Epidermal melanocyte (primary cell): ENCODE results near the gene R3HCC1L.

ENCODE experiments used
- DNase-seq: peaks from one replicate; pipeline ENCODE4 v3.0.0; 2011; ENCODE audit warnings: low spot score; ENCODE audit not compliant: insufficient read length

Gene R3HCC1L

GRCh38 chr10:98134431-98135221 lies at the start of gene R3HCC1L:
TSS of gene R3HCC1L (plus strand) at chr10:98134657. CDS start at chr10:98208115, 73,458 bp downstream.
- peak; percentile 66 for DNase-seq

GRCh38 chr10:98085238-98085637 lies 49.2 kb upstream of the R3HCC1L start:
- no peak for DNase-seq

DNA sequence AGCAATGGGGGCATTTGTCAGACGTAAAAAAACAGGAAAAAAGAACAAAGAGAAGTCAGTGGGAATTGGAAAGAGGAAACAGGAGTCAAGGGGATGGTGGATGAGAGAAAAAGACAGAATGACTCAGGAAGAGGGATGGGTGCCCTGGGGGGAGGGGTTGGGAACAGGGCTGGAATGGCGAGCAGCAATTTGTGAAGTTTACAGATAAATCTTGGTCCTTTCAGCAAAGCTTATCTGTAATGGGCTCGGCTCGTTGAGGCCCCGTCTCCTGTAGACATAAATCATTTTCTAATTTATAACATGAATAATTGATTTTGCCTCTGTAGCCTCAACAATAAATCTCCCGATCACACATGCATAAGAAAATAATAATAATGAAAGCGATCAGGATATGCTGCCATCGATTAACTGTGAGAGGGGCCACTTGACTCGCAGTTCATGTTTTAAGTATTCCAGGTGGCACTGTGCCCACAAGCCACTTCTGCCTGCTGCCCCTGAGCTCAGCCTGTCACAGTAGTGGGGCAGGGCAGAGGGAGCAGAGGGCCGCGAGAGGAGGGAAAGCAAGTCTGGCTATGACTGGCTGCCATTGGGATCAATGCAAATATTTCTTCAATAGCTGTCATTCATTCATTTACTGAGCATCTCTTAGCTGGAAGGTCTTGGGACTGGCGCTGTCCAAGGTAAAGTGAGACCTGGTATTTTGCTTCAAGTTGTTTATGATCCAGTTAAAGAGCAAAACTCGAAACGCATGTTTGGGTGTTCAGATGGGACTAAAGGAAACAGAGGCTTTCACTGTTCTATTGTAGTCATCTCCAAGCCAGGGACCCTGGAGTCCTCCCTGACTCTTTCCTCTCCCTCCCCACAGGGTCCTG lies 47.4 kb upstream of the R3HCC1L start:
- no peak for DNase-seq

- DNase-seq, result no peak
Observed at GRCh38 chr10:98088186-98088971, 46.1 kb upstream of the R3HCC1L start.

DNA sequence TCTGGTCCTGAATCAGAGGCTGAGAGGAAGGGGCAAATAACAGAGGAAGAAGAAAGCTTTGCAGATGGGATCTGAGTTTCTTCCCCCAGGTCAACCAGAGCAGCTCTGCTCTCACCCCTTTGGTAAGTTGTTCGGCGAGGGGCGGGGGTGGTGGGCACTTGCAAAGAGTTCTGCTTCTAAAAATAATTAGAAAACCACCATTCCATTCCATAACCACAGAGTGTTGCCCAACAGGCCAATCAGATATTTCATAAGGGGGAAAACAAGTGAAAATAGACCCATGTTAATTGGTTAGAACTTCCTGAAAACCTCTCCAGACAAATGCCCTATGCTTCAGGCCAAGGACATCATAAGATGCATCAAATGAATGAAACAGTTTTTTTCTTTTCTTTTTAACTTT lies 43.6 kb upstream of the R3HCC1L start:
- DNase-seq, result no peak

DNA sequence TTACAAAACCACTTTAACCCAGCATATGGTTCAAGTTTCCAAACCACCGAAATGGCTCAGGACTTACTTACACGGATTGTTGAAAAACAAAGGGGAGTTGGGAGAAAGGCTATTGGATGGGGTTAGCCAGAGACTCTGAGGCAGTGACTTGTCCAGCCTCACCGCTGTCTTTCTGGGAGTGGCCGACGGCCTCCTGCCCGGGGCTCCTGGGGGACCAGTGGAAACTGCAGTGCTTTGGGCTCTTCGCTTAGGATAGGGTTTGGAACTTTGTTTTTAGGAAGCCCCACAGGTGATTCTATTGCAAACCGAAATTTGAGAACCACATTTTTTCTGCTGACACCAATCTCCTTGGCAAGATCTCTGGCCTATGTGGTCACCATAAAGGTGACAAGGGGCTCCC lies 38.1 kb upstream of the R3HCC1L start:
- no peak for DNase-seq

- no peak for DNase-seq
Observed at GRCh38 chr10:98096731-98097130, 37.7 kb upstream of the R3HCC1L start.

- no peak for DNase-seq
Observed at GRCh38 chr10:98097175-98097574, 37.3 kb upstream of the R3HCC1L start.

DNA sequence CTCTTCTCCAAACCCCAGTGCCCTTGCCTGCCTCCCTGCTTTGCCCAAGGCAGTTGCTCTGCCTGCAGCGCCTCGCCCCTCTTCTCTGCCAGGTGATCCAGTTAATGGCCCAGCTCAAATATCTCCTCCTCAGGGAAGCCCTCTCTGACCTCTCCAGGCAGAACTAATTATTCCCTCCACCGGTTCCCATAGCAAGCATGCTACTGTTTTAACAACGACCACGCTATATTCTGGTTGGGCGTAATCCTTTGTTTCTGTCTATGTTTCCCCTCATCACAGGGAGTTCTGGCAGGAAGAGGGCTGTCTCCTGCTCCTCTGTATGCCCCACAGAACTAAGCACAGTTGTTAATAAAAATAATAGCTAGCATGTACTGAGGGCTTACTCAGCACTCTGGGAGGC lies 36.8 kb upstream of the R3HCC1L start:
- DNase-seq, result no peak

- no peak for DNase-seq
Observed at GRCh38 chr10:98098247-98098646, 36.2 kb upstream of the R3HCC1L start.

DNA sequence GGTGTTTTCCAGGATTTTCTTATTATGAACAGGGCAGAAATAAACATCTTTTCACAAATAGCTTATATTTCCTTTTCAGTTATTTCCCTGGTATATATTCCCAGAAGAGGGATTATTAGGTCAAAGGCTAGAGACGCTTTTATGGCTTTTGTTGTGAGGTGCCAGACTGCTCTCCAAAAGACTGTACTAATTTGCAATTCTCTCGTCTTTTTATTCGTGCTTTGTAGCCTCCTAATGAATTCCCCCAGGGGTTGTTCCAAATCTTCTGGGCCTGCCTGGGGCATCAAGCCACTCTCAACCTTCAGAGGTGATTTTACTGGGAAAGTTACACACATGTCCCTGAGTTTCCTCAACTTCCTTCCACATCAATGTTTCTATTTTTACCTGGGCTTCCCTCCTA lies 34.0 kb upstream of the R3HCC1L start:
- DNase-seq, result no peak

- DNase-seq, result no peak
Observed at GRCh38 chr10:98101366-98101765, 33.1 kb upstream of the R3HCC1L start.

DNA sequence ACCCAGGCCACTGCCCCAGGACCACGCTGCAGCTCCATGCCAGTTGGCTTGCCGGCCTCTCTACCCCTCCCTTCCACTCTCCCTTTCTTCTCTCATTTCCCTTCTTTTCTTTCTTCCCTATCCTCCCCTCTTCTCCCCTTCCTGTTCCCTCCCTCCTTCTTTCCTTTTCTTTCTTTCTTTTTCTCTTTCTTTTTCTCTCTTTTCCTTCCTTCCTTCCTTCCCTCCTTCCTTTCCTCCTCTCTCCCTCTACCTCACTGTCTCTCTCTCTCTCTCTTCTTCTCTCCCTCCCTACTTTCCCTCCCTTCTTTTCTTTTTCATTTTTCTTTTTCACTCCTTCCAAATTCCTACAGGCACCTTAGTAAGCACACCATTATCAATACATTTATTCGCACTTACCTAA lies 30.3 kb upstream of the R3HCC1L start:
- DNase-seq, result no peak

DNA sequence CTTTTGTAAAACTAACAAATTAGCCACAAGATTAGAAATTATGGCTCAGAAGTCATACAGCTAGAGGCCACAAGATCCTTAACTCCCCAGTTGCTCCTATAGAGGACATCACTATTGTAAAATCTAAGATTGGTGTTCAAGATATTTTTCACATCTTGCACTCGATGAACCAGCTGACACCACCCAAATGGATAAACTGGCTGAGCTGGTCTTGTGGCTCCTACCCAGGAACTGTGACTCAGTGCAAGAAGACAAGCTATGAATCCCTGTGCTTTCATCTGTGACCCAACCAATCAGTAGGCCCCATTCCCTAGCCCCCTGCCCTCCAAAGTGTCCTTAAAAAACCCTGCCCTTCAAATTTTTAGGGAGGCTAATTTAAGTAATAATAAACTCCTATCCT lies 27.9 kb upstream of the R3HCC1L start:
- DNase-seq, result no peak

DNA sequence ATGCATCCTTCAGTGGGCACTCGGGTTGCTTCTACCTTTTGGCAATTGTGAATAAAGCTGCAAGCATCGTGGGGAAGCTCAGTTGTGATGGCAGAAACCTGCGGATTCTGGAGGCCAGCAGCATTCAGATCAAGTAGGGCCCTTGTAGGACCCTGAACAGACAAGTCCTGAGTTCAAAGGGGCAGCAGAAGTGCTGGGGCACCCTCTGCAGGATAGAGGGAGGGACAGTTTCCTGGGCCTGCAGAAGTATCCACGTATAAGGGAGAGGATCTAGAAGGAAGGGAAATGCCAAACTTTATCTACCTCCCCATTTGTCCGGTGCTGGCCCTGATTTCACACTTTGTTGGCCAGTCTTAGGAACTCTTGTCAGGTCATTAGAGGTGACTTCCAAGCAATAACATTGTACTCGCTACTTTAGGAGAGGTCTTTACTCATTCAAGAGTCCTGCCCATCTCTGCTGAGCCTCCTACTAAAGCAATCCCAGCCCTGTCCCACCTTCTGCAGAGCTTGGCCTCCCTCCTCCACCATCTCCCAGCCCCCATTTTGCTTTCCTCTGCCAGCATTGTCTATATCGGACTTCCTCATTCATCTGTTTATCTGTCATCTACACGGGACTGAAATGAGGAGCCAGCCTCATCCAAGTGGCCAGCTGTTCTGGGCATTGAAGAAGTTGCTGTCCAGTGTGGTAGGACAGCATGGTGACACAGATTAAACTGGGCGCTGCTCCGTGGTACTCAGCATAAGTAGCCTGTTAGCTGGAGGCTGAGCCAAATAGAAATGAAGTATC lies 26.6 kb upstream of the R3HCC1L start:
- no peak for DNase-seq

DNA sequence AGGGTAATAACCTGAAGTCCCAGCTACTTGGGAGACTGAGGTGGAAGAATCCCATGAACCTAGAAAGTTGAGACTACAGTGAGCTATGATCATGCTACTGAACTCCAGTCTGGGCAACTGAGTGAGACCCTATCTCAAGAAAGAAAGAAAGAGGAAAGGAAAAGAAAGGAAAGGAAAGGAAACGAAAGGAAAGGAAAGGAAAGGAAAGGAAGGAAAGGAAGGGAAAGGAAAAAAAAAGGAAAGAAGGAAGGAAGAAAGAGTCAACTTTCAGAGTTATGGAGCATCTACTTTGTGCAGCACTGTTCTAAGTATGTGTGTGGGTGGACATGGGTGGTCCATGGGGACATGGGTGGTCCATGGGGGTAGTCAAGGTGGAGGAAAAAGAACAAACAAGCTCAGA lies 24.1 kb upstream of the R3HCC1L start:
- no peak for DNase-seq

- no peak for DNase-seq
Observed at GRCh38 chr10:98115031-98115787, 19.2 kb upstream of the R3HCC1L start.

DNA sequence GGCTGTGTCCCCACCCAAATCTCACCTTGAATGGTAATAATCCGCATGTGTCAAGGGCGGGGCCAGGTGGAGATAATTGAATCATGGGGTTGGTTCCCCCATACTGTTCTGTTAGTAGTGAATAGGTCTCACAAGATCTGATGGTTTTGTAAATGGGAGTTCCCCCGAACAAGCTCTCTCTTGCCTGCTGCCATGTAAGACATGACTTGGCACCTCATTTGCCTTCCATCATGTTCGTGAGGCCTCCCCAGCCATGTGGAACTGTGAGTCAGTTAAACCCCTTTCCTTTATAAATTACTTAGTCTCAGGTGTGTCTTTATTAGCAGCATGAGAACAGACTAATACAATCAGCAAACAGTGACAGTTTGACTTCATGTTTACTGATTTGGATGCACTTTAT lies 14.6 kb upstream of the R3HCC1L start:
- DNase-seq, result no peak

- no peak for DNase-seq
Observed at GRCh38 chr10:98125940-98126631, 8.4 kb upstream of the R3HCC1L start.

GRCh38 chr10:98128802-98129201 lies 5.7 kb upstream of the R3HCC1L start:
- no peak for DNase-seq
